SIG-M5 (cell line): ENCODE measurements around the gene SFTPB.
A peak's percentile ranks its signal among the peaks of the same experiment; 100 is the strongest.
"Not testable (repeated sequence)": the region's sequence is repeated elsewhere in the genome, so short reads cannot be mapped to it uniquely, and the experiment has no call there.

Experiments
- DNase-seq: peaks from one replicate; lab custom pipeline; 2025; lab: John Stamatoyannopoulos, UW

The SFTPB gene

DNA sequence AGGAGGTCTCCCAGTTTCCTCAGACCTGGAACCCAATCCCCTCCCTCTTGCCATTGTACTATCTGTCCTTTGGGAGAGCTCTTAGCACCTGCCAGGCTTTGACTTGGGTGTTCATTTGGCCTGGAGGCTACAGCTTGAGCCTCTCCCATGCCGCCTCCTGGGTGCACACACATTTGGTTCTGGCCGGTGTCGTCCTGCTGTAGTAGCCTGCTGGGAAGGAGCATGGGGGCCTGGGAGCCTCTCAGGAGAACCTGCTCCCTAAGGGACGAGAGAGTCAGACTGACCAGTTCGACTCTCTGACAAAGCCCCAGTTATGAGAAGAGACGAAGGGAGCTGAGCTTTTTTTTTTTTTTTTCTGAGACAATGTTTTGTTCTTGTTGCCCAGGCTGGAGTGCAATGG lies 7.4 kb upstream of the SFTPB start:
- no peak for DNase-seq

DNA sequence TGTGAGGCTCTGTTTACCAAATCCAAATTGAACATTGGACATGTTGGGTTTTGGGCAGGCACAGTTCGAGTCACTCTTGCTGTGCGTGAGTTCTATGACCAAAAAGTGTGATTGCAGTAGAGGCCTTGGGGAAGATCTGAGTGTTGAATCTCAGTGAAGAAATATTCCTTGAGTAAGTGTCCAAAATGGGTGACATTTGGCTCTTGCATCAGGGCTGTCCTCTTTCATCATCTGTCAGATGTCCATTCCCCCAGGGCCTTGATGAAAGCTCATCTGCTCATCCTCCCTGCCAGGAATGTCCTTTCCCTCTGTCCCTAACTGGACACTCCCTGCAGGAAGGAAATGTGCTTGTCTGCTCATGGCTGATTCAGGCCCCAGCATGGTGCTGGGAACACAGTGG lies 6.4 kb upstream of the SFTPB start:
- DNase-seq: no peak

DNA sequence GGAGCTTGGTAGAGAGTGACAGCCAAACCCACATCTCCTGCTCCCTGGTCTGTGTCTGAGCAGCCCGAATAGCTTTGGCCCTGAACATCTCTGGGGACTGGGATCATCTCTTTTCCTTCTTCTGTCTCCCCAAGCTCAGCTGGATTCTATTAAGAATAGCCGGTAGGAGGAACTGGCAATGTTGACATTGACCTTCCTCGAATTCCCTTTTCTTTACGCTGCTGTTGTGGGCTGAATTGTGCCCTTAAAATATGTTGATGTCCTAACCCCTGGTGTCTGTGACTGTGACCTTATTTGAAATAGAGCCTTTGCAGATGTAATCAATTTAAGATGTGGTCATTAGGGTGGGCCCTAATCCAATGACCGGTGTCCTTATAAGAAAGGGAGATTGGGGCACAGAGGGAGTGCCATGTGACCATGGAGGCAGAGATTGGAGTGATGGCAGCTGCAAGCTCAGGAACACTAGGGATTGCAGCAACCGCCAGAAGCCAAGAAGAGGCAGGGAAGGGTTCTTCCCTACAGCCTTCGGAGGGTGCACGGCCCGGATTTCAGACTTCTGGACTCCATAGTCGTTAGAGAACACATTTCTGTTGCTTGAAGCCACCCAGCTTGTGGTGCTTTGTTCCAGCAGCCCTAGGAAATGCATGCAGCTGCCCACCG lies 5.8 kb upstream of the SFTPB start:
- no peak for DNase-seq

DNA sequence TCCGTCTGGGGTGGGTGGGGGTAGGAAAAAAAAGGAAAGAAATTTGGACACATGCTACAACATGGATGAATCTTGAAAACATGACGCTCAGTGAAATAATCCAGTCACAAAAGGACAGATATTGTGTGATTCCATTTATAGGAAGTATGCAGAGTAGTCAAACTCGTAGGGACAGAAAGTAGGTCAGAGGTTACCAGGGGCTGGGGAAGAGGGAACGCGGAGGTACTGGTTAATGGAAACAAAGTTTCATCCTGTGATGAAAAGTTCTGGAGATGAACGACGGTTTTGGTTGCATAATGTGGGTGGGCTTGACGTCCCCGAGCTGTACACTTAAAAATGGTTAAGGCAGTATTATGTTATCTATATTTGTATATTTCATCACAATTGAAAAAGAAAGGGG lies 4.5 kb upstream of the SFTPB start:
- peak; percentile 81 for DNase-seq

DNA sequence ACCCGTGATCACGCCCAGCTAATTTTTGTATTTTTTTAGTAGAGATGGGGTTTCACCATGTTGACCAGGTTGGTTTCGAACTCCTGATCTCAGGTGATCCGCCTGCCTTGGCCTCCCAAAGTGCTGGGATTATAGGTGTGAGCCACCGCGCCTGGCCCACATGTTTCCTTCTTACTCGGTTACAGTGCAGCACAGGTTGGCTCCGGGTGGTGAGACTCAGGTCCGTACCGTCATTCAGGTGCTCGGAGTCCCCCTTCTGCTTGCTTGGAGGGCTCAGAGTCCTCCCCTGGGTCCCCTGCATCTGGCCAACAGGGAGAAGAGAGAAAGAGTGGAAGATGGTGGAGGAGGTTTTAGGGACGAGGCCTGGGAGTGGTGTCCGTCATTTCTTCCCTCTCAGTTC lies 2.4 kb upstream of the SFTPB start:
- DNase-seq: not testable (repeated sequence)

DNA sequence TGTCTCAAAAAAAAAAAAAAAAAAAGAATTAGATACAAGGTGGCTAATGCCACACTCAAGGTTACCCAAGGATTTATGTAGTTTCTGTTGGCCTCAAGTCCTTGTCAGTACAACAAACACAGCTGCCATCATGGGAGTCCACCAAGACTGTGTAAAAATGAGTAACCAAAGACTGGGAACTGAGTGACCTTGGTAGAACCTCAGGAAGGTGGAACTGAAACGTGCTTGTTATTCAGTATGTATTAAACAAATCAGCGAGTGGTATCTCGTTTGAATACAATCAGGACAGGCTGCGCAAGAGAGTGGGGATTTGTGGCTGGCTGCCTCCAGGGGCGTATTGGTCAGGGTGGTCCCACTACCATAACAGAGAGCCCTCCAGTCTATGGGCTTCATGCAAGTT lies 1.6 kb upstream of the SFTPB start:
- DNase-seq: no peak

DNA sequence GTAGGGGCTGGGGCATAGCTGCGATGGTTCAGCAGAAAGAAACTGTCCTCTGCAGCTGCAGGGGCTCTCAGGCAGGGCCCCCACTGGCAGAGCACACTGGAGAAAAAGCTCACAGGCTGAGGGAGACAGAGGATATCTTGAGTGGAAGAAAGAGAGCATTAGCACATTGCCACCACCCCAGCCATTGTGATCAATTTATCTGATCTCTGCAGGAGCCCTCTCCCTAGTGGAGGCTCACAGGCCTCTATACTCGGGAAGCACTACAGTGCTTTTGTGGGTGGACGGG lies 801 bp upstream of the SFTPB start:
- DNase-seq: no peak

DNA sequence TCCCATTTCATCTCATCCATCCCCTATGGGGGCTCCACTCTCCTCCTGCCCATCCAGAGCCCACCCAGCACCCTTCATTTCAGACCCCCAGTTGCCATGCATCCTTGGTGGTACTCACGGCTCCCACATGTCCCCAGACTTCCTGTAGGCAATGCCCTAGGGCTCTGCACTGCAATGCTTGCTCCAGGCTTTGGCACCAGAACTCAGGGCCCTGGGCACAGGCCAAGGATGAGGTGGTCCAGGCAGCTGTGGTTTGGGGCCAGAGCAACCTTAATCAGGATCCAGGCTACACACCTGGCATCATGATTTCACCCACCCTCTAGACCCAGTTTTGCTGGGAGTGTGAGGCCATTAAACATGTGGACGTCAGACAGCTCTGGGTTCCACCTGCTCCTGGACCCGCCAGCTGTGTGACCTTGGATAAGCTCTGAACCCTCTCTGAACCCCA lies 414 bp downstream of the SFTPB start:
- DNase-seq: no peak

DNA sequence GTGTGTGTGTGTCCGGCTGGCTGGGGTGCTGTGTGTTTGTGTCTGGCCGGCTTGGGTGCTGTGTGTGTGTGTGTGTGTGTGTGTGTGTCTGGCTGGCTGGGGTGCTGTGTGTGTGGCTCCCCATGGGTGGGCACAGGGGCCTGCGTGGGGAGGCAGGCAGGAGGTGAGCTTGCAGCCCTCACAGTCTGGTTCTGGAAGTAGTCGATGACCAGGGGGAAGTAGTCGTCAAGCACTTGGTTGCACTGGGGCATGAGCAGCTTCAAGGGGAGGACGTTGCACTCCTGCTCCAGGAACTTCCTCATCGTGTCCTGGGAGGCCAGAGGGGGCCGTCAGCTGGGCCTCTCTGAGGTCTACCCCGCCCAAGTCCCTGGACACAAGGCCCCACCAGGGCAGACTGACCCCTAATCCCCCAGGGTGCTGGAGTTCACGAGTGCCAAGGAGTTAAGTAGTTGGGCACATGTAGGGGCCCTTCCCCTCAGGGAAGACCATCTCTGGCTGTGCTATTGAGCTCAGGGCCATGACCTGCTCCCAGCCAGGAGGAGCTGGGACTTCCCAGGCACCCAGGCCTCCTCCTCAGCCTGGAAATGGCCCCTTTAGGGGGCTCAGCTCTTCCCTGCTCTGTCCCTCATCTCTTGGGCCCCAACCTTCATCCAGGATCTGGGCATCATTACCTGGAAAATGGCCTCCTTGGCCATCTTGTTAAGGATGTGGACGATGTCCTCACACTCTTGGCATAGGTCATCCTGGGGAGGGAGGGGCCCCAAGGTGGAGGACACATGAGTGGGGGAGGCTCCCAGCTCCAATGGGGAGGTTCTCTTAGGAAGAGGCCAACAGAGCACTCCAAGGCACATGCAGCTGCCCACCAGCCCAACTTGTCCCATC lies 1.3 kb downstream of the SFTPB start:
- DNase-seq: no peak

DNA sequence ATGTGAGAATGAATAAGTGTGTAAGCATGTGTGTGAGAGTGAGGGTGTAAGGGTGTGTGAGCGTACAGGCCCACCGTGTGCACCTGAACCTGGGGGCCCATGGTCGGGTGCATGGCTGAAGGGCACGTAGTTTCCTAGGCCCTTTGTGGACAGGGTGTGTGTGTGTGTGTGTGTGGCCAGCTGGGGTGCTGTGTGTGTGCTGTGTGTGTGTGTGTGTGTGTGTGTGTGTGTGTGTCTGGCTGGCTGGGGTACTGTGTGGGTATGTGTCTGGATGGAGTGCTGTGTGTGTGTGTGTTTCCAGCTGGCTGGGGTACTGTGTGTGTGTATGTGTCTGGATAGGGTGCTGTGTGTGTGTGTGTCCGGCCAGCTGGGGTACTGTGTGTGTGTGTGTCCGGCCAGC lies 2.0 kb downstream of the SFTPB start:
- no peak for DNase-seq

DNA sequence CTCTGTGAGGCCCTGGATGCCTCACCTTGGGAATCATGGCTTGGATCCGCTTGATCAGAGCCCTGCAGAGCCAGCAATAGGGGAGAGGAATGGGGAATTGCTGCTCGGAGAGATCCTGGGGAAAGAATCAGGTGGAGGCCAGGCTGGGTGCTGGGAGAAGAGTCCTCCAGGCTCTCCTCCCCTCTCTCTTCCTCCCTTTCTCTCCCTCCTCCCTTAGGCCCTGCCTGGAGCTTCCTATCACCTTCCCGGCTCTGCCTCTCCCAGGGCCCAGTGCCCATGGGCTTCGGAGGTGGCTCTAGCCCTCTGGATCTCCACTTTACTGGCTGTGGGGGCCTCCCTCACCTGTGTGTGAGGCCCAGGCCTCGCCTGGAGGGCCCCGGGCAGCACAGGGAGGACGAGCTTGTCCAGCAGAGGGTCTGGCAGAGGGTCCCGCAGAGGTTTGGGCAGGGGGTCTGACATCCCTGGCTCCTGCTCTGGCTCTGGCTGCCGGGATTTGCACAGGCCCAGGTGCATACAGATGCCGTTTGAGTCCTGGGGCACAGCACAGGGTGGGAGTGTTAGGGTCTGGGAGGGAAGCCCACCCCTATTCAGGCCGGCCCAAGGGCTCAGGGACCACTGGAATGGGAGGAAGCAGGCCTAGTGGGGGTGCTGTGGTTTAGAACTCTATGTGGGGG lies 2.6 kb downstream of the SFTPB start:
- no peak for DNase-seq

DNA sequence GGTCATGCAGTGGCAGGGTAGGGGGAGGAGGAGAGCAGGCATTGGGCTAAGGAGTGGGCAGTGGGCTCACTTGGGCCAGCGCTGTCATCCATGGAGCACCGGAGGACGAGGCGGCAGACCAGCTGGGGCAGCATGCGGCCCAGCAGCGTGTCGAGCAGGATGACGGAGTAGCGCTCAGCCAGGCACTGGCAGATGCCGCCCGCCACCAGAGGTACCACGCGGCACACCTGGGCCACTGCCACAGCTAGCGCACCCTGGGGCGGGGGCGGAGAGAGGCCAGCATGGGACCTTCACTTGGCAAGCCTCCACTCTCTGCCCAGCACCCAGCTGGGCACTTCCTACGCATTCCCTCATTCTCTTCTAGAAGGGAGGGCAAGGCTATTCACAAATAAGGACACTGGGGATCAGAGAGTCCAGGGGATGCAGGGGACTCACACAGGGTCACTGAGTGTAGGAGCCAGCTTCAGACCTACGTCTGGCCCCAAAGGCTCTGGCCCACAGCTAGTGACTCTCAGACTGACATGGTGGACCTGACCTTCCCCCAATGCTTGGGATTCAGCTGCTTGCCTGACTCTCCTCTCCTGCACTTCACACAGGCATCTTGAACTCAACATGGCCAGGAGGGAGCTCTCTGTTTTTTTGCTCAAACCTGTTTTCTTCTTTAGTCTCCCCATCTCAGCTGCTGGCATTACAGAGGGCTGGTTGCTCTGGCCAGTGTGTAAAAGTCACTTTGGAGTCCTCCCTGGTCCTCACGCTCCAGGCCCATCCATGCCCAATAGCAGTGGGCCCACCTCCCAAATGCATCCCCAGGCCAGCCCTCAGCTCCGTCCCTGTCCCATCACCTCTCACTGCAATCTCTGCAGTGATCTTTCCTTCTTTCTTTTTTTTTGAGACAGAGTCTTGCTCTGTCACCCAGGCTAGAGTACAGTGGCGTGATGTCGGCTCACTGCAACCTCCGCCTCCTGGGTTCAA lies 4.1 kb downstream of the SFTPB start:
- no peak for DNase-seq

DNA sequence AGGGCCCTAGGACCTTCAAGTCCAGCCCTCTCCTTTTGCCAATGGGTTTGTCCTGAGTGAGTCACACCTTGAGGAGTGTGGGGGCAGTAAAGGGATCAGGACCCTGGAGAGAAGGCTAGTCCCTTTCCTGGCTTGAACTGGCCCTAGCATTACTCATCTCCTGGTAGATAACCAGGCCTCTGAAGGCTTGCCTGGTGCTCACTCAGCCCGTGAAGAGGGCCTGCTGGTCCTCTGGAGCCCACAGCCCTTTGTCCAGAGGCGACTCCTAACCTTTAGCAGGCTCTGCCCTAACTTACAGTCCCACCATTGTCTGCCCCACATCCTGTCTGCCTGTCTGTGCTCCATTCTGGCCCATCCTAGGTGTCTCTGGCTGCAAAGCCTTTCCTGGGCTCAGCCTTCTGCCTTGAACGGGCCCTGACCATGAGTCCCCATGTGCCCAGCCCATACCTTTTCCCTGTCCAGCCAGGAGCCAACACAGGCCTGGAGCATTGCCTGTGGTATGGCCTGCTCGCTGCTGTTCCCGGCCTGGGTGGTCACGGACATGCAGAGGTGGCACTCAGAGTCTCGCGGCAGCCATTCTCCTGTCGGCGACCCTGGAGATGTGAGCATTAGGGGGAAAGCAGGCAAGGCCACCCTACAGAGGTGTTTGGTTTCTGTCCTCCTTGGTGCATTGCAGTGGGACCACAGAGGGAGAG lies 5.0 kb downstream of the SFTPB start:
- no peak for DNase-seq

DNA sequence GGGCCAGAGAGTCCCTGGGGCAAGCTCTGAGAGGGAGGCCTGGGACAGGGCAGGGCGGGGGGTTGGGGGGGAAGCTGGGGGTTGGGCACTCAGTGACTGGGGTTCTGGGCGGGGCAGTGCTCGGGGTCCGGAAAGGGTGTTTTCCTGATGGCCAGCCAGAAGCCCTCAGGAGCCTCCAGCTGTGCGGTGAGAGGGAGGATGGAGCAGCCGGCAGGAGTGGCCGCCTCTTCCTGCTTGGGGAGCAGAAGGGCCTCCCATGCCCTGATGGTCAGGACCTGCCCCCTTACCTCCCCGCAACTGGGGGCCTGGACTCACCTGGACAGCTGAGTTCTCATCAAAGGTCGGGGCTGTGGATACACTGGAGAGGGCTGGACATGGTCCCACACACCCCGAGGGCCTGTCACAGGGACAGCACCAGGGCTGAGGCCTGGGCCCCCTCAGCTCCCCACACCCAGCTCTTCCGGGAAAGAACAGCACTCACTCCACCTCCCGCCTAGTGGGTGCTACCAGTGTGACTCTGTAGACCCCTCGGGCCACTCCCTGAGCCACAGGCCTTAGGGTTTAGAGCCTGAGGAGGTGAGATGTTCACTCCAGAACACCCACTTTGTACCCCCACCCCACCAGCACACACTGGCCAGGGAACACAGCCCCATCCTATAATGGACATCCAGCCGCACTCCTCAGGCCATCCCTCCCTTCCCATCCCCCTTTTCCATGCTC lies 6.7 kb downstream of the SFTPB start:
- DNase-seq: no peak

DNA sequence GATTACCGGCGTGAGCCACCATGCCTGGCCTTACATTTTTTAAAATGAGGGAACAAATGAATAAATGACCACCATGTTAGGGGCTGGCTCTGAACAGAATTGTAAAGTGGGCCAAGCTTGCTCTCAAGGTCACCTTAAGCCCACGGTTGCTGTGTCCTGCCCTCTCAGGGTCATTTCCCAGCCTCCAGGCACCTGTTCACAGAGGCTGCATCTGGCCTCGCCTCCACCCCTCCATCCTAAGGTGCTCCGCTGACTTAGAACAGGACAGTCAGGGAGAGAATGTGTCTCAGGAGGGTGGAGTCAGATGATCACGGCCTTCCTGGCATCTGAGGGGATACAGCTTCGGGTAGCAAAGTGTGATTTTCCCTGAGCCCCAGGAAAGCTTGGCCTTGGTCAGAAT lies 7.3 kb downstream of the SFTPB start:
- no peak for DNase-seq

DNA sequence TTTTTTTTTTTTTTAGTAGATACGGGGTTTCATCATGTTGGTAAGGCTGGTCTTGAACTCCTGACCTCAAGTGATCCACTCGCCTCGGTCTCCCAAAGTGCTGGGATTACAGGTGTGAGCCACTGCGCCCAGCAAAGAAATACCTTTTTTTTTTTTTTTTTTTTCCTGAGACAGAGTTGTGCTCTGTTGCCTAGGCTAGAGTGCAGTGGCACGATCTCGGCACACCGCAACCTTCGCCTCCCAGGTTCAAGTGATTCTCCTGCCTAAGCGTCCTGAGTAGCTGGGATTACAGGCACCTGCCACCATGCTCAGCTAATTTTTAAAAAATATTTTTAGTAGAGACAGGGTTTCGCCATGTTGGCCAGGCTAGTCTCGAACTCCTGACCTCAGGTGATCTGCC lies 7.7 kb downstream of the SFTPB start:
- DNase-seq: not testable (repeated sequence)

DNA sequence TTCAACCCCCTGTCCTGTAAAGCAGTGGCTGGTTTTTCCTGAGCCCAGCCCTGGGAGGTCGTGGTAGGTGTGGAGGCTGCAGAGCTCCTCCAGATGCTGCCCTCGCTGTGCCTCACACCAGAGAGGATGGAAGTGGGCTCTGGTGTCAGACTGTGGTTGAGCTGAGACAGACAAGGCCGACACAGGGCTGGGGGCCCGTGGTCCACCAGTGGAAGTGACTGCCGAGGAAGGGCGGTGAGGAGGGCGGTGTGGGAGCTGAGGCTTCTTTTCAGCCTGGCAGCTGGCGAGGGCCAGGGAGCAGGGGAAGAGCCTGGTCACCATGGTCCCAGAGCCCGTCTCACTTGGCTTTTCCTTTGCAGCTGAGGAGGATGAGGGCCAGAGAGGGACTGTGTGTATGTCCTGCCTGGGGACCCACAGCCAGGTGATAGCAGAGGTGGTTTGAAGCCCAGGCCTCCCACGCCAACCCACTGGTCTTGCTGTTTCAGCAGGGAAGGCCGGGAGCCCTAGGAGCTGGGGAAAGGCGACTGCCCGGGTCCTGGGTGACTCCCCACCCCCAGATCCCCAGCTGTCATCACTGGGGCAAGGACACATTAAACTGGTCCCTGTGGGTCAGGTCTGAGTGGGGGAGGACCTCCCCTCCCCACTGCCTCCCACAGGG lies 8.5 kb downstream of the SFTPB start:
- no peak for DNase-seq

DNA sequence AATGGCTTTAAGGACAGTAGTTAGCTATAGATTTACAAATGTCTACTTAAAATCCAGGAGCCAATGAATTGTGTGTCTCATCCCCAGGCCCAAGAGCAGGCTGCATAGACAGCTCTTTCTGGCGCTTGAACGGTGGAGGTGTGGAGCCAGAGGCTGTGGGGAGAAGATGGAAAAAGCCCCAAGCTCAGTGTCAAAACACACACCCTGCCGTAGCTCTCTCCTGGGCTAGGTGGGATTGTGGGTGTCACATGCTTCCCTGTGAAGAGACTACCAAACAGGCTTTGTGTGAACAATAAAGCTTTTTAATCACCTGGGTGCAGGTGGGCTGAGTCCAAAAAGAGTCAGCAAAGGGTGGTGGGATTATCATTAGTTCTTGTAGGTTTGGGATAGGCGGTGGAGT lies 10.6 kb downstream of the SFTPB start:
- DNase-seq: not testable (repeated sequence)

DNA sequence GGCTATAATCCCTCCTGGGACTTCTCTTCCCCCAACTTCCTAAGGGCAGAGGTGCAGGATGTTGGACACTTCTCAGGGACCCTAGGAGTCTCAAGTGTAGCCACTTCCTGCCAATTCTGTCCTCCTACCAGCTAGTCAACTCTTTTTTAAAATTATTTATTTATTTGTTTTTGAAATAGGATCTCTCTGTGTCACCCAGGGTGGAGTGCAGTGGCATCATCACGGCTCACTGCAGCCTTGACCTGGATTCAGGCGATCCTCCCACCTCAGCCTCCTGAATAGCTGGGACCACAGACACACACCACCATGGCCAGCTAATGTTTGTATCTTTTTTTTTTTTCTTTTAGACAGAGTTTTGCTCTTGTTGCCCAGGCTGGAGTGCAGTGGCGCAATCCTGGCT lies 11.5 kb downstream of the SFTPB start:
- no peak for DNase-seq

DNA sequence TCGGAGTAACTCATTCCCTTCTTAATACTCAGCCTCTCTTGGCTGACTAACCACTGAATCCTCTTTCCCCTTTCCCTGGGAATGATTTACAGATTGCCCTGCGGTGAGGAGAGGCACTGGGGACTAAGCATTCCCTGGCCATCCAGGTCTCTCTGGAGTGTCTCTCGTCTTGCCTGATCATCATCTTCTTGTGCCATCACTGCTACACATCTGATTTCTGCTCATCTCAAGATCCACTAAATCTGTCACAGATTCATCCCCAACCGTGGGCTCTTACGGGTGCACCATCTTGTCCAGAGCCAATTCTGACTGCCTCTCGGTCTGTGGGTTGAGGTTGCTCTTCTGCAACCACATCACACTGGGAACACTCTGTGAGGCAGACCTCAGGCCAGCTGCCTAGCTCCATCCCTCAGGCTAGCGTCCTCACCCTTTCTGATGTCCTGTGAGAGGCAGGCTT lies 12.0 kb downstream of the SFTPB start:
- no peak for DNase-seq
